HG03558 (cell line): ENCODE data around the gene NFAM1.

Source experiments
- ATAC-seq: cut with Tn5 transposase; IDR thresholded peaks from one replicate; pipeline ENCODE4 v1.9.1; 2021; ENCODE audit warnings: moderate number of reproducible peaks; ENCODE audit not compliant: unreplicated experiment; ENCODE audit errors: extremely low read depth

NFAM1 gene

DNA sequence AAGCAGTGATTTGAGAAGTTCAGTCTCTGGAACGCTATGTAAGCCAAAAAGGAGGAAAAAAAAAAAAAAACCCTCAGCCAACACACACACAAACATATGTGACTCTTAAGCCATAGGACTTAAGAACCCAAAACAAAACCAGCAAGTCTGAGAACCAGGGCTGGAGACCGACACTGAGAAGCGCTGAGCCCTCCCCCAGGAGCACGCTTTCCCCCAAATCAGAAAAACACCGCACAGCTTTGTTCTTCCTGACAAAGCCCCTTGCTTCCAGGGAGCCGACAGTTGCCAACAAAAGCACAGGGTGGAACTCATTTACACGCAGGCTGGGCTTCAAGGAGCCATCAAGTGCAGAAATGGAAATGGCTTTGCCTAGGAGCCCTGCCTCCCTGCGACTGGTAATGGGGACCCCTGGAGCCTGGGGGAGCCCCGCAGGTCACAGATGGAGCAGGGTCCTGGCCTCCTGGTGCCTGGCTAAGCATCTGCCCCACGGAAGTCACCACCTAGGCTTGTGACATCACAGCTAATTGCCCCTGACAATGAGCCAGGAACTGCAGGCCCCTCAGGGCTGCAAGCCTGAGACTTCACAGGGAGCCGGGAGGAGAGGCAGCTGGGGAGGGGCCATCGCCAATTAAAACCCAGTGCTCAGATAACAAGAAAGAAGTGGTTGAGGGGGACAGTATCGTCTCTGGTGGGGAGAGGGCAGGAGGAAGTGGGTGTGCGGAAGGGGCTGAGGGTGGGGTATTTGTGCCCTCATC, 66.9 kb downstream of the NFAM1 start:
- no peak for ATAC-seq

DNA sequence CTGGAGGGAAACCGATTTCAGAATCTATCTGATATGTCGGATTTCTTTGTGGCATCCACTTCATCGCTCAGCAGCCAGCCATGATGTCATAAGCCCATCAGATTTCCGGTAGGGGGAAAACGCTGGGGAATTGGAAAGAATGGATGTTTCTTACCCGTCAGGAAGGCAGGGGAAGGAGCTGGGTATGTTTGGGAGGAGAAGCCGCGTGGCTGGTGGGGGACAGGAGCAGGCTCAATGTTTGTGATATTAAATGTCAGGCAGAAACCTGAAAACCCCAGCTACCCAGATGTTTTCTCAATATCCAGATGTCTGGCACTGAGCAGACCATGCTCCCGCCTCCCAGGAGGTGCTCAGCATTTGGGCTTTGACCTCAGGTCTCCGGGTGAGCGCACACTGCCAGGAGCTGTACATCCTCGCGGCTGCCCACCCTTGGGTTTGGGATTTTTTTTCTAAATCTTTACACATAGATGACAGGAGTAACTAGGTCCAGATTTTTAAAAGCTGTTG, 67.5 kb downstream of the NFAM1 start:
- ATAC-seq = no peak

DNA sequence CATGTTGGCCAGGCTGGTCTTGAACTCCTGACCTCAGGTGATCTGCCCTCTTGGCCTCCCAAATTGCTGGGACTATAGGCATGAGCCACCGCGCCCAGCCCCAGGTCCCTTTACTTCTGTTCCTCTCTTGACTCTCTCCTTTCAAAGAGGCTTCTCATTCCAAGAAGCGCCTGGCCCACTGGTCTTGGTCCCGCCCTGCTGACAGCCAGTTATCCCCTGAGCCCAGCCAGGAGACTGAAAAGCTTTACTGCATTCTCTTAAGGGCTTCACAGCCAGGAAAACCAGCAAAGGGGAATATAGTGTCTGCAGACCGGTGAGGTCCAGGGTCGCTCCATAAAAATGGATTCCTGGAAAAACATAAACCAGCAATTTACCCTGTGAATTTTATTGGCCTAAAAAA, 68.3 kb downstream of the NFAM1 start:
- no peak for ATAC-seq

GRCh38 chr22:42361523-42361922, 70.7 kb downstream of the NFAM1 start:
- ATAC-seq = no peak

GRCh38 chr22:42360348-42360747, 71.9 kb downstream of the NFAM1 start:
- ATAC-seq = no peak

- no peak for ATAC-seq
These were observed 73.3 kb downstream of the NFAM1 start for GRCh38 chr22:42358643-42359558.

- no peak for ATAC-seq
These were observed 74.4 kb downstream of the NFAM1 start for GRCh38 chr22:42357634-42358296.

DNA sequence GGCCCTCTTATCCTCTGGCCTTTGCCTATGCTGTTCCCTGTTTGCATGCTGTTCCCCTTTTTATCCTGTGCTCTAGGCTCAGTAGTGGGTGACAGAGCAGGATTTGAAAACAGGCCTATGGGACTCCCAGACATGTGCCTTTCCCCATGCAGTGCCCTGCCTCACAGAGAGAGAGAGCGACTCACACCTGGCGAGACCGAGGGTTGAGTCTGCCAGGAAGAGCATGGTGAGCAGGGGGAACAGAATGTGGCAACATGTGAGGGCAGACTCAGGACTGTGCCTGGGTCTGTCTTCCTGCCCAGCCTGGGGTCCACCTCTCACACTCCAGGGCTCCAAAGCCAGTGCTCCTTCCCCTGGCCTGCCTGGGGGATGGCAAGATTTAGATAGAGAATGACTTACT, 75.0 kb downstream of the NFAM1 start:
- no peak for ATAC-seq

- no peak for ATAC-seq
These were observed 75.7 kb downstream of the NFAM1 start for GRCh38 chr22:42356533-42356932.

- no peak for ATAC-seq
These were observed 78.1 kb downstream of the NFAM1 start for GRCh38 chr22:42353883-42354727.

DNA sequence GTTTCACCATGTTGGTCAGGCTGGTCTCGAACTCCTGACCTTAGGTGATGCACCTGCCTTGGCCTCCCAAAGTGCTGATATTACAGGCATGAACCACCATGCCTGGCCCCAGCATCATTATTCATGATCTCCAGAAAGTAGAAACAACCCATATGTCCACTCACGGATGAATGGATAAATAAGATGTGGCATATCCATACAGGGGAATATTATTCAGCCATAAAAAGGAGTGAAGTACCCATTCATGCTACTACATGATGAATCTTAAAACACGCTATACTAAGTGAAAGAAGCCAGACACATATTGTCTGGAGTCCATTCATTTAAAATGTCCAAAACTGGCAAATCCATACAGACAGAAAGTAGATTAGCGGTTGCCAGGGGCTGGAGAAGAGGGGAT, 81.8 kb downstream of the NFAM1 start:
- no peak for ATAC-seq

GRCh38 chr22:42347281-42347824, 84.8 kb downstream of the NFAM1 start:
- no peak for ATAC-seq

GRCh38 chr22:42346722-42347121, 85.5 kb downstream of the NFAM1 start:
- ATAC-seq = no peak

DNA sequence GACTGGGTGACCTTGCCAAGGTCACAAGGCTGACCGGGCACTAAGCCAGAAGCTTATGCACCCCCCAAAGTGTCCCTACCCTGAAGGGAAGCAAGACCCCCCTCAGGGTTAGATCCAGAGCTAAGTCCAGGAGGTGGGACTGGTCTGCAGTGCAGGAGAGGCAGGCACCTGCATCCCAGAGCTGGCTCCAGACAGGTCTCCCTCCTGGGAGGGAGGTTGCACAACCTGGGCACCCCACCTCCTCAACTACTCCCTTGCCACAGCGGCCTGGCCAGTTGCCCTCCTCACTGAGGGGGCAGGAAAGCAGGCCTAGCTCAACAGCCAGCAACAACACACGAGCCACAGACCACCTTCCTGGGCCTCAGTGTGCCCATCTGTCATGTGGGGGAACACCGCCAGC, 86.7 kb downstream of the NFAM1 start:
- ATAC-seq = no peak

DNA sequence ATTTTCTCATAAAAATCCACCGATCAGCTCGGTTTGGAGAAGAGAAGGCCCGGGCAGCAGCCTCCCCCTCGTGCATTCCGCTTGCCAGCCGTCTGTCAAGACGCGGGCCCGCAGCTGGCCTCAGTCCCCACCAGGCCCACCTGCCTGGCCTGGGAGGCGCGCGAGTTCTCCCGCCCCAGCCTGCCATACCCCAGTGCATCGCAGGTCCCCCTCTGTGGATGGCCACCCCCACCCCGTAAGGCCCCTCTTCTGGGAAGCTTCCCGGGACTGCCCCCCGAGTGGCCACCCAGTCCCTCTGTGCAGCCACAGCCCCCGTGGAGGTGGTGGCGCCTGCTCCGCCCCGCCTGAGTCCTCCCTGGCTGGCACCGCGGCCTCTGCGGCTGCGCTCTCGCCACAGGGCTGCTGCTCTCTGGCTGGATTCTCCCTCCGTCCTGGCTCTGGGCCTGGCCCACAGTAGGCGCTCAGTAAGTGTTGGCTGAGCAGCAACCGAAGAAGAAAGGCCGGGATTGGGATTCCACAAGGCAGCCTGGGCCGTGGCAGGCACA, 87.8 kb downstream of the NFAM1 start:
- ATAC-seq = no peak

DNA sequence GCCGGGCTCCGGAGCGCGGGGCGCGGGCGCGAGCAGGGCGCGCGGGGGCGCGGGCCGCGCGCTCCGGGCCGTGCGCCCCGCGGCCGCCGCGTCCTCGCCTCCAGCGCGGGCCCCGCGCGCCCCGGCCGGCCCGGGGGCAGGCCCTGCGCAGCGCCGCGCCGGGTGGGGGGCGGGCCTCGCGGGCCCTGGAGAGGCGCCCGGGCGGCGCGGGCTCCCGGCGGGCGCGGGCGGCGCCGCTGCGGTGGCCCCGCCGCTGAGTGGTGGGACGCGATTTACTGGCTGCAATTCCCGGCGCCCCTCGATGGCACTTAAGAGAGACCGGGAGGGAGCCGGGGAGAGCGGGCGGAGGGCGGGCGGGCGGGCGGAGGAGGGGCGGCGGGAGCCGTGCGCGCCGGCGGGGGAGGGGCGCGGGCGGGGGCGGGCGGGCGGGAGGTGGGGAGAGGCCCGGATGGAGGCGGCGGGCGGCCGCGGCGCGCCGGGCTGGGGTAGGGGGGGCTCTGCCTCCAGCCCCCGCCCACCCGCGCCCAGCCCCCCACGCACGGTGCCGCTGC, 88.6 kb downstream of the NFAM1 start:
- ATAC-seq = no peak

DNA sequence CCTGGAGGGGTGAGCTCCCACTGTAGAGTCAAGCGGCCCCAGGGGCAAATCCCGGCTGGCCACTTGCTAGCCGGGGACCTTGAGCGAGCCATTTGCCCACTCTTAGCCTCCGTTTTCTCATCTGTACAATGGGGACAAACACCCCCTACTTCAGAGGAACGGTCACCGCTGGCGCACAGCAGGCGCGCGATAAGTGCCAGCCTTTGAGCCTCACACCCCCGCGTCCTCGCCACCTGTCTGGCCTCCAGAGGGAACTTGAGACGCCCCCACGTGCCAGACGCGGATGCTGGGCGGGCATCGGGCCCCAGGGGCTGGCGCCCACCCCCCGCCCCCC, 89.1 kb downstream of the NFAM1 start:
- ATAC-seq = no peak

DNA sequence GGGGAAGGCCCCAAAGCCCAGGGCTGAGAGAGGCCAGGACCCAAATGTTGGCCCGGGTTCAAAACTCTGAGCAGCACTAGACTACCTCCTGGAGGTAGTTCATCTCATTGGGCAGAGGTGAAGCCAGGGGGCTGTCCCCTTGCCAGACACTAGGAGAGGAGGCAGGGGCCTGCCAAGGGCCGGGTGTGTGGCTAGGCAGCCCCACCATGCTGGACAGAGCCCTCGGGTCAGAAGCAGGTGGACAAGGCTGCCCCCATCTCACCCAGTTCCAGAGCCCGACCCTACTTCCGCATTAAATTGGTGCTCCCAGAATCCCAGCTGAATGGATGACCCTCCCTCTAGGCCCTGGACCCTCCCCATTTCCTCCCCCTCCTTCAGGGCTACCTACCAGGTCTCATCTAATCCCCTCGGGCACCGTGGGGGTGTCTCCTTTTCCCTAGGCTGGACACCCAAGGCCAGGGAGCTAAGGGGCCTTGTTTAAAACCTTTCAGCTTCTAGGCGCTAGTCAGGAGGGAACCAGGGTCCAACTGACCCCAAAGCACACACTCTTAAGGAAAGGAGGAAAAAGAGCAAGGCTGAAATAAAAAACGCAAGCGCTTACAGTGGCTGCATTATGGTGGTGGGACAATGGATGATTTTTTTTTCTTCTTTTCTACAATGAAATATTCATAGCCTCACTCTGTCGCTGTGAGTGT, 89.6 kb downstream of the NFAM1 start:
- ATAC-seq = no peak

DNA sequence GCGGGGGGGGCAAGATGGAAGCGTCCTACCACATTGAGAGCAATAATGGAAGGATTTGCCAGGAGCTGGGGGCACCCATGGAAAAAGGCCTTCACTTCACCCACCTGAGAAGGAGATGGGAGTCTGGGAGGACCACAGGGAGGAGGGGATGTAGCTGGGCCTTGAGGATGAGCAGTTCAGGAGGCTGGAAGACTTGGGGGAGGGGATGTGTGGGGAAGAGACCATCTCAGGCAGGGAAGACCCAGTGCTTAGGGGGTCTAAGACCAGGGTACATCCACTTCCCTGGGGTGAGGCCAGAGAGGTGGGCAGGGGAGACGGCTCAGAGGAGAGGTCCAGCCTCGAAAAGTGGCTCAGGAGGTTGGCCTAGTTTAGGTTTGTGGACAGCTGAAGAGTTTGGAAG, 90.4 kb downstream of the NFAM1 start:
- no peak for ATAC-seq
